Stomach (tissue), 9 donors: ENCODE measurements around the gene DPP7. TPM values are rescaled to one million over a fixed set of nuclear protein-coding genes. Genes with fewer than 3 reads are reported as not detected.
A peak's percentile ranks its signal among the peaks of the same experiment; 100 is the strongest.
"Not testable (repeated sequence)": the region's sequence is repeated elsewhere in the genome, so short reads cannot be mapped to it uniquely, and the experiment has no call there.

Source experiments
- DNase-seq, 2 donors: peaks; one replicate each; pipeline versions ENCODE4 v3.0.0 to v3.0.0-alpha.2; 2013 to 2019
- H3K27ac ChIP-seq, 5 donors: fragments of 200-600 bp in 4 of 5; sonication (generic) in 4 of 5; one replicate each; pipeline ENCODE4 v1.5.1; 2013 to 2019; ENCODE audit warnings: mild to moderate bottlenecking in 1 of 5, moderate library complexity in 1 of 5
- H3K27me3 ChIP-seq, 3 donors: fragments of 200-600 bp; sonication (generic); one replicate each; pipeline ENCODE4 v1.5.1; 2017 to 2019; ENCODE audit warnings: mixed run types in 1 of 3
- H3K36me3 ChIP-seq, 4 donors: fragments of 200-600 bp; sonication (generic); 1 replicate in 3 of 4; 2 replicates in 1 of 4; pipeline ENCODE4 v1.5.1; 2016 to 2019
- H3K4me1 ChIP-seq, 4 donors: fragments of 200-600 bp; sonication (generic); one replicate each; pipeline ENCODE4 v1.5.1; 2016 to 2019
- H3K4me3 ChIP-seq, 4 donors: fragments of 200-600 bp; sonication (generic) in 3 of 4; one replicate each; pipeline ENCODE4 v1.5.1; 2016 to 2019; ENCODE audit warnings: mild to moderate bottlenecking in 1 of 4
- H3K9me3 ChIP-seq, 4 donors: fragments of 200-600 bp; sonication (generic); one replicate each; pipeline ENCODE4 v1.5.1; 2016 to 2019
- EP300 ChIP-seq: sonication (generic); formaldehyde crosslinking; IDR thresholded peaks from one replicate; pipeline ENCODE4 v1.6.1; 2017; ENCODE audit warnings: antibody characterized with exemption
- POLR2A ChIP-seq, 4 donors: fragments of 450-650 bp; IDR thresholded peaks; one replicate each; pipeline ENCODE4 v1.6.1; 2016; ENCODE audit warnings: antibody characterized with exemption in 4 of 4, control low read depth in 2 of 4, mild to moderate bottlenecking in 1 of 4, moderate library complexity in 1 of 4
- POLR2AphosphoS5 ChIP-seq, 3 donors: sonication (generic); formaldehyde crosslinking; IDR thresholded peaks; one replicate each; pipeline ENCODE4 v1.6.1; 2016; ENCODE audit warnings: antibody characterized with exemption in 3 of 3
- WGBS, 5 donors: extraction: QIAGEN DNeasy Blood & Tissue Kit in 3 of 5; methylation state at CpG; one replicate each; pipeline versions ENCODE4 v1.1.5 to v1.1.7; 2013 to 2018; 5-methylcytosine and 5-hydroxymethylcytosine counted together
- intact Hi-C: fragments of 100-400 bp; cut with DNase I; formaldehyde crosslinking; loops from one replicate; pipeline ENCODE4 v1.15.1; 2023; ENCODE audit warnings: low total_unique reads
- polyA plus RNA-seq, 3 donors: library from polyadenylated mRNA; stranded (reverse); fragments of 200-250 nt; gene quantifications; one replicate each; pipeline ENCODE4 v1.2.3, GENCODE V29; 2013
- total RNA-seq, 5 donors: library from RNA; depleted of rRNA; stranded (reverse); fragments of >200 nt; gene quantifications; one replicate each; pipeline versions ENCODE4 v1.1.0 to v1.2.3, GENCODE V29; 2014 to 2016
- TF ChIP-seq, protein P1 (sequence below), 7 experiments: fragments of 450-650 bp in 4 of 7; fragments of 200-600 bp in 3 of 7; sonication (generic) in 3 of 7; IDR thresholded peaks; one replicate each; pipeline ENCODE4 v1.5.1; 2016 to 2019; ENCODE audit warnings: antibody characterized with exemption in 7 of 7, control low read depth in 2 of 7, mild to moderate bottlenecking in 1 of 7
- donor health status: healthy with polysubstance abuse.
- donor health status: Bipolar disorder and iron deficiency.
- donor health status: healthy.

DPP7 gene
- total and polyA plus RNA-seq, 8 donors = 25.9 to 346 (median 199) TPM

DNA sequence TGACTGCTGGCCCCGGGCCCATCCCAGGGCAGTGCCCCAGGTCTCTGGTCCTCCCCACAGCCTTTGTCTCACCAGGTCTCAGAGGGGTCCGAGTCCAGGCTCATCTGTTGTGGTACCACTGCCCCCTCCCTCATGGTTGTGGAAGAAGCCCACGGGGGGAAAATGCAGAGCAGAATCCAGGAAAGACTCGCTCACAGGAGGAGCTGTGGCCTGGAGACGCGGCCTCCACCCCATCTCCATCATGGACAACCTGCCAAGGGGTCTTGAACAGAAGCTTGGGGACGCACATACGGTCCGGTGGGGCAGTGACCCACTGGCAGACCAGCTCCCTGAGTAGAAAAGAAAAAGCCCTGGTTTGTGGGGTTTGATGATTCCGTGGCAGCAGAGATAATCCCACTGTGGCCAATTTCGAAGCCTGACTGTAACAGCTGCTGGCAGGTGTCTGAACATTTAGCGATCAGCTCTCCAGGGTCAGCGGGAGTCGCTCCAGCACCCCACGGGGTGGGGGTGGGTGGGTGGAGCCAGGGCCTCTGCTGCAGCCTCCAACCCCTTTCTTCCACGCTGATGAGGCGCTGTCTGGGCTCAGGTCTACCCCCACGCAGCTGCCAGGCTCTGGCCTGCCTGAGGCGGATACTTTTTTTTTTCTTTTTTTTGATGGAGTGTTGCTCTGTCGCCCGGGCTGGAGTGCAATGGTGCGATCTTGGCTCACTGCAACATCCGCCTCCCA, 22.5 kb upstream of the DPP7 start:
- 71 to 75% (median 72%) methylated on average over 20 to 23 of the region's 23 CpGs for WGBS, 5 donors

GRCh38 chr9:137136261-137136880, 21.8 kb upstream of the DPP7 start:
- DNase-seq = no peak
- WGBS, 5 donors = 31 to 48% (median 35%) methylated on average over 14 to 27 of the region's 27 CpGs

More for the DNA sequence above, 22.5 kb upstream of the DPP7 start:
- H3K27ac ChIP-seq = no peak overlapping the region
- intact Hi-C loops = no loop called here
- H3K9me3 ChIP-seq = no peaks in the 10 kb centered on the region
- peaks cover 47 to 98% (median 65%) of the 10 kb centered on the region in 3 donors for H3K27me3 ChIP-seq
- no peak for DNase-seq
- no peak overlapping the region for H3K4me3 ChIP-seq
- no peaks in the 10 kb centered on the region for H3K36me3 ChIP-seq
- no peak for TF ChIP-seq POLR2A (IDR thresholded peaks at IDR 0.05)
- H3K4me1 ChIP-seq = peaks cover 7 to 11% (median 10%) of the 10 kb centered on the region in 4 donors

GRCh38 chr9:137135154-137135553, 20.6 kb upstream of the DPP7 start:
- DNase-seq, H3K4me3 ChIP-seq, H3K27ac ChIP-seq, intact Hi-C loops, H3K9me3 ChIP-seq, H3K36me3 ChIP-seq: not testable (repeated sequence)
- Histone ChIP-seq H3K4me1 (peaks cover 11 to 17% (median 14%) of the 10 kb centered on the region in 4 donors), H3K27me3 (peaks cover 36 to 98% (median 48%) of the 10 kb centered on the region in 3 donors)
- 62 to 79% (median 67%) methylated on average over 9 of the region's 9 CpGs for WGBS, 5 donors

More at GRCh38 chr9:137136261-137136880, 21.8 kb upstream of the DPP7 start:
- intact Hi-C loops = no loop called here
- H3K4me3 ChIP-seq = no peak overlapping the region
- TF ChIP-seq EP300 (no peak), POLR2AphosphoS5 (IDR thresholded peaks at IDR 0.05) (no peak), POLR2A (IDR thresholded peaks at IDR 0.05) (no peak)
- TF ChIP-seq, protein P1, sequence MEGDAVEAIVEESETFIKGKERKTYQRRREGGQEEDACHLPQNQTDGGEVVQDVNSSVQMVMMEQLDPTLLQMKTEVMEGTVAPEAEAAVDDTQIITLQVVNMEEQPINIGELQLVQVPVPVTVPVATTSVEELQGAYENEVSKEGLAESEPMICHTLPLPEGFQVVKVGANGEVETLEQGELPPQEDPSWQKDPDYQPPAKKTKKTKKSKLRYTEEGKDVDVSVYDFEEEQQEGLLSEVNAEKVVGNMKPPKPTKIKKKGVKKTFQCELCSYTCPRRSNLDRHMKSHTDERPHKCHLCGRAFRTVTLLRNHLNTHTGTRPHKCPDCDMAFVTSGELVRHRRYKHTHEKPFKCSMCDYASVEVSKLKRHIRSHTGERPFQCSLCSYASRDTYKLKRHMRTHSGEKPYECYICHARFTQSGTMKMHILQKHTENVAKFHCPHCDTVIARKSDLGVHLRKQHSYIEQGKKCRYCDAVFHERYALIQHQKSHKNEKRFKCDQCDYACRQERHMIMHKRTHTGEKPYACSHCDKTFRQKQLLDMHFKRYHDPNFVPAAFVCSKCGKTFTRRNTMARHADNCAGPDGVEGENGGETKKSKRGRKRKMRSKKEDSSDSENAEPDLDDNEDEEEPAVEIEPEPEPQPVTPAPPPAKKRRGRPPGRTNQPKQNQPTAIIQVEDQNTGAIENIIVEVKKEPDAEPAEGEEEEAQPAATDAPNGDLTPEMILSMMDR (IDR thresholded peaks at IDR 0.05) = no peak
- peaks cover 7 to 11% (median 10%) of the 10 kb centered on the region in 4 donors for H3K4me1 ChIP-seq
- H3K9me3 ChIP-seq = no peaks in the 10 kb centered on the region
- H3K27me3 ChIP-seq = peaks cover 45 to 98% (median 58%) of the 10 kb centered on the region in 3 donors
- no peak overlapping the region for H3K27ac ChIP-seq
- H3K36me3 ChIP-seq = no peaks in the 10 kb centered on the region

DNA sequence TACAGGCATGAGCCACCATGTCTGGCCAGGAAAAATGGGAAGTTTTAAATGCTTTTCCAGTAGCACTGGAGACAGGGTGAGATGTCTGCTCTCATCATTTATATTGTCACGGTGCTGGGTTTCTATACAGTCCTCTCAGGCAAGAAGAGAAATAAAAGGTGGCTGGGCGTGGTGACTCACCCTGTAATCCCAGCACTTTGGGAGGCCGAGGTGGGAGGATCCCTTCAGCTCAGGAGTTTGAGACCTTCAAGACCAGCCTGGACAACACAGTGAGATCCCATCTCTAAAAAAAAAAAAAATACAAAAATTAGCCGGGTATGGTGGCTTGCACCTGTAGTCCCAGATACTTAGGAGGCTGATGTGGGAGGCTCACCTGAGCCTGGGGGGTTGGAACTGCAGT, 19.7 kb upstream of the DPP7 start:
- H3K9me3 ChIP-seq = peaks cover 0 to 13% (median 9%) of the 10 kb centered on the region in 4 donors
- H3K27me3 ChIP-seq = peaks cover 26 to 90% (median 39%) of the 10 kb centered on the region in 3 donors
- H3K4me3 ChIP-seq = no peak overlapping the region
- H3K36me3 ChIP-seq = no peaks in the 10 kb centered on the region
- DNase-seq = no peak
- TF ChIP-seq POLR2A (IDR thresholded peaks at IDR 0.05) = no peak
- H3K27ac ChIP-seq = no peak overlapping the region
- intact Hi-C loops = no loop called here
- 75 to 86% (median 81%) methylated on average over 4 of the region's 4 CpGs for WGBS, 5 donors
- peaks cover 13 to 21% (median 20%) of the 10 kb centered on the region in 4 donors for H3K4me1 ChIP-seq

GRCh38 chr9:137130176-137130755, 15.7 kb upstream of the DPP7 start:
- TF ChIP-seq, protein P1 (IDR thresholded peaks at IDR 0.05) = no peak
- TF ChIP-seq POLR2AphosphoS5 (IDR thresholded peaks at IDR 0.05) = no peak
- TF ChIP-seq EP300 = no peak
- TF ChIP-seq POLR2A (IDR thresholded peaks at IDR 0.05) = no peak
- WGBS, 5 donors = 6 to 16% (median 8%) methylated on average over 44 to 58 of the region's 58 CpGs
- peaks cover 0 to 13% (median 9%) of the 10 kb centered on the region in 4 donors for H3K9me3 ChIP-seq
- DNase-seq = no peak
- peak overlapping the region; percentile 82 to 86 (median 83) for H3K27ac ChIP-seq
- H3K36me3 ChIP-seq = no peaks in the 10 kb centered on the region
- peaks cover 0 to 51% (median 3%) of the 10 kb centered on the region in 3 donors for H3K27me3 ChIP-seq
- H3K4me1 ChIP-seq = peaks cover 31 to 44% (median 43%) of the 10 kb centered on the region in 4 donors
- intact Hi-C loops = no loop called here
- peak overlapping the region; percentile 71 to 91 (median 74) for H3K4me3 ChIP-seq
